ENCODE data around the gene MN1. TPM values are rescaled to one million over a fixed set of nuclear protein-coding genes. Genes with fewer than 3 reads are reported as not detected.
"Not testable (repeated sequence)": the region's sequence is repeated elsewhere in the genome, so short reads cannot be mapped to it uniquely, and the experiment has no call there.

The MN1 gene
- total RNA-seq, 1 experiment from 2014 or later = not detected

DNA sequence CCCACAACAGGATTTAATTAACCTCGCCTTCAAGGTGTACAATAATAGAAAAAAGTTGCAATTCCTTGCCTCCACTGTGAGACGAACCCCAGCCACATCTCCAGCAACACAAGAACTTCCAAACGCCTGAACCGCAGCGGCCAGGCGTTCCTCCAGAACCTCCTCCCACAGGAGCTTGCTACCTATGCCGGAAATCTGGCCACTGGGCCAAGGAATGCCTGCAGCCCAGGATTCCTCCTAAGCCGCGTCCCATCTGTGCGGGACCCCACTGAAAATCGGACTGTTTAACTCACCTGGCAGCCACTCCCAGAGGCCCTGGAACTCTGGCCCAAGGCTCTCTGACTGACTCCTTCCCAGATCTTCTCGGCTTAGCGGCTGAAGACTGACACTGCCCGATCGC lies 57.5 kb downstream of the MN1 start:
- H3K9me3 ChIP-seq (ENCODE audit: low read length); H3K79me2 ChIP-seq (ENCODE audit: low read length); H3K4me3 ChIP-seq (ENCODE audit: low read length); H3K9me2 ChIP-seq (replicated peaks; ENCODE audit: insufficient read depth, low read length); DNase-seq; H3K9ac ChIP-seq (ENCODE audit: low read length); H4K20me1 ChIP-seq (ENCODE audit: insufficient read depth, low read depth, low read length); H2AFZ ChIP-seq (ENCODE audit: low read length); H3K27me3 ChIP-seq (ENCODE audit: low read length); H3K36me3 ChIP-seq (ENCODE audit: insufficient read depth, low read length); H3K4me1 ChIP-seq (ENCODE audit: low read length); H3K27ac ChIP-seq (ENCODE audit: low read length); H3K4me2 ChIP-seq (ENCODE audit: low read depth, low read length, poor library complexity, severe bottlenecking): not testable (repeated sequence)

DNA sequence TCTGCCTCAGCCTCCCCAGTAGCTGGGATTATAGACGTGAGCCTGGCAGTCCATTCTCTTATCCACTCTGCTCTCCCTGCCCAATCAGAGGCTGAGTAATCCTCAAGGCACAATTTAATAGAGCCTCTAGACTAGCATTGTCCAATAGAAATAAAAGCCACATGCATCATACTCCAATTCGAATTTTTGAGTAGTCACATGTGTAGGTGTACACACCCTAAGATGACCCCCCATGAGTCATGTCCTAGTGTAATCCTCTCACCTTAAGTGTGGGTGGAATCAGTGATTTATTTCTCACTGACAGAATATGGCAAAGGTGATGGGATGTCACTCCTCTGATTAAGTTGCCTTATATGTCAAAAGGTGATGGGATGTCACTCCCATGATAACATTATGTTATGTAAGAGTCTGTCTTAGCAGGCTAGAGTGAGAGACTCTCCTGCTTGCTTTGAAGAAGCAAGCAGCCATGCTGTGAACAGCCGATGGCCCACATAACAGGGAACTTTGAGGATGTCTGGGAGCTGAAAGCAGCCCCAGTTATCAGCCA lies 61.3 kb downstream of the MN1 start:
- Histone ChIP-seq H3K27ac (ENCODE audit: low read length) (no peak overlapping the region), H3K9me3 (ENCODE audit: low read length) (peaks cover 8% of the 10 kb centered on the region), H3K27me3 (ENCODE audit: low read length) (no peaks in the 10 kb centered on the region; the same call in 1 of the 2 replicates), H3K36me3 (ENCODE audit: insufficient read depth, low read length) (no peaks in the 10 kb centered on the region), H3K9ac (ENCODE audit: low read length) (no peak overlapping the region), H3K4me3 (ENCODE audit: low read length) (no peak overlapping the region), H3K4me1 (ENCODE audit: low read length) (no peaks in the 10 kb centered on the region), H3K79me2 (ENCODE audit: low read length) (no peaks in the 10 kb centered on the region), H3K9me2 (replicated peaks; ENCODE audit: insufficient read depth, low read length) (no peaks in the 10 kb centered on the region), H3K4me2 (ENCODE audit: low read depth, low read length, poor library complexity, severe bottlenecking) (no peak overlapping the region), H2AFZ (ENCODE audit: low read length) (no peak overlapping the region), H4K20me1 (ENCODE audit: insufficient read depth, low read depth, low read length) (no peaks in the 10 kb centered on the region)
- DNase-seq = no peak

DNA sequence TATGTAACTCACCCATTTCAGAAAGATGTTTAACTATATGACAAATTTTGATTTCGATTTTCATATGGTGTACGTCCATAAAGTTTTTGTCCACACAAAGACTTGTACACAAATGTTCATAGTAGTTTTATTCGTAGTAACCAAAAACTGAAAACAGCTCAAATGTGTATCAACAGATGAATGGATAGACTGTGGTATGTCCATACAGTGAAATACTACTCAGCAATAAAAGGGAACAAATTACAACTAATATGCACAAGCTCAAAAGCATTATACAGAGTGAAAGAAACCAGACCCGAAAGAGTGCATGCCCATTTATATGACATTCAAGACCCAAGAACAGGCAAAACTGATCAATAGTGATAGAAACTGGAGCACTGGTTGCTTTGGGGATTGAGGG lies 64.0 kb downstream of the MN1 start:
- no peaks in the 10 kb centered on the region for H3K4me1 ChIP-seq (ENCODE audit: low read length)
- H3K9ac ChIP-seq (ENCODE audit: low read length) = no peak overlapping the region
- H3K4me3 ChIP-seq (ENCODE audit: low read length) = no peak overlapping the region
- H3K4me2 ChIP-seq (ENCODE audit: low read depth, low read length, poor library complexity, severe bottlenecking) = no peak overlapping the region
- no peaks in the 10 kb centered on the region for H3K79me2 ChIP-seq (ENCODE audit: low read length)
- H3K9me2 ChIP-seq (replicated peaks; ENCODE audit: insufficient read depth, low read length) = no peaks in the 10 kb centered on the region
- peaks cover 8% of the 10 kb centered on the region for H3K9me3 ChIP-seq (ENCODE audit: low read length)
- H3K36me3 ChIP-seq (ENCODE audit: insufficient read depth, low read length) = no peaks in the 10 kb centered on the region
- H2AFZ ChIP-seq (ENCODE audit: low read length) = no peak overlapping the region
- H3K27me3 ChIP-seq (ENCODE audit: low read length) = no peaks in the 10 kb centered on the region; the same call in 1 of the 2 replicates
- no peaks in the 10 kb centered on the region for H4K20me1 ChIP-seq (ENCODE audit: insufficient read depth, low read depth, low read length)
- H3K27ac ChIP-seq (ENCODE audit: low read length) = no peak overlapping the region
- no peak for DNase-seq

DNA sequence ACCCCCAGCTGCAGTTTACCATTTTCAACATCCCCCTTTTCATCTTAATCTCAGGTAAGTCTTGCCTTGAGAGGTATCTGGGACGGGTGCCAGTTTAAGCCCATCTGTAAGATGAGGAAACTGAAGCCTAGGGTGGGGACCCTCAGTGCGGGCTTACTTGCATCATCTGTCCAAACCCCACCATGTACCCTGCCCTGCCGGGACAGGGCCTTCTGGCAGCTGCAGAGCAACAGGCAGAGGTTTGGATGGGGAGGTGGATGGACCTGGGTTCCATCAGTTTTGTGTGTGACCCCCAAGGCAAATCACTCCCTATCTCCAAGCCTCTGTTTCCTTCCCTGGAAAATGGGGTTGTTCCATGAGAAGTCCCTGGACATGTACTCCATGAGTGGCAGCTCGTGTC lies 67.5 kb downstream of the MN1 start:
- H3K4me1 ChIP-seq (ENCODE audit: low read length) = no peaks in the 10 kb centered on the region
- no peak overlapping the region for H3K9ac ChIP-seq (ENCODE audit: low read length)
- H3K27ac ChIP-seq (ENCODE audit: low read length) = no peak overlapping the region
- H4K20me1 ChIP-seq (ENCODE audit: insufficient read depth, low read depth, low read length) = no peaks in the 10 kb centered on the region
- H2AFZ ChIP-seq (ENCODE audit: low read length) = no peak overlapping the region
- no peaks in the 10 kb centered on the region; the same call in 1 of the 2 replicates for H3K27me3 ChIP-seq (ENCODE audit: low read length)
- no peak for DNase-seq
- H3K4me2 ChIP-seq (ENCODE audit: low read depth, low read length, poor library complexity, severe bottlenecking) = no peak overlapping the region
- no peak overlapping the region for H3K4me3 ChIP-seq (ENCODE audit: low read length)
- H3K9me3 ChIP-seq (ENCODE audit: low read length) = peaks cover 8% of the 10 kb centered on the region
- no peaks in the 10 kb centered on the region for H3K79me2 ChIP-seq (ENCODE audit: low read length)
- H3K9me2 ChIP-seq (replicated peaks; ENCODE audit: insufficient read depth, low read length) = no peaks in the 10 kb centered on the region
- no peaks in the 10 kb centered on the region for H3K36me3 ChIP-seq (ENCODE audit: insufficient read depth, low read length)

DNA sequence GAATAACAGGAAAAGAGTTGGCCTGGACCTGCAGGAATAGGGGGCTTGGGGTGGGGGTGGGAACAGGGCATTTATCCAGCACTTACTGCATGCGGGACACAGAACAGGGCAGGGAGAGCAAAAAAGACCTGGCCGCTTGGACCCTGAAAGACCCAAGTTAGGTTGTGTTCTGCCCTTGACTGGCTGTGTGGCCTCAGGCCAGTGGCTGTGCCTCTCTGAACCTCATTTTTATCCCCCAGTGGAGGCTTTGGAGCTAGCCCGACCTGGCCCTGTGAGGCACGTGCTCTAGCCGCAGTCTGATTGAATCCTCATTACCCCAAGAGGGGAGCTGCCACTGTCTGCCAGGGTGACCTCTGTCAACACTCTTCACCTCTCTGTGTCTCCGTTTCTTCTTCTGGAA lies 68.7 kb downstream of the MN1 start:
- H3K9me2 ChIP-seq (replicated peaks; ENCODE audit: insufficient read depth, low read length) = no peaks in the 10 kb centered on the region
- H3K79me2 ChIP-seq (ENCODE audit: low read length) = no peaks in the 10 kb centered on the region
- H3K4me2 ChIP-seq (ENCODE audit: low read depth, low read length, poor library complexity, severe bottlenecking) = no peak overlapping the region
- H3K27me3 ChIP-seq (ENCODE audit: low read length) = no peaks in the 10 kb centered on the region; the same call in 1 of the 2 replicates
- no peak overlapping the region for H3K27ac ChIP-seq (ENCODE audit: low read length)
- no peak overlapping the region for H3K9ac ChIP-seq (ENCODE audit: low read length)
- H3K4me1 ChIP-seq (ENCODE audit: low read length) = no peaks in the 10 kb centered on the region
- H3K36me3 ChIP-seq (ENCODE audit: insufficient read depth, low read length) = no peaks in the 10 kb centered on the region
- H3K4me3 ChIP-seq (ENCODE audit: low read length) = no peak overlapping the region
- peaks cover 7% of the 10 kb centered on the region for H3K9me3 ChIP-seq (ENCODE audit: low read length)
- H4K20me1 ChIP-seq (ENCODE audit: insufficient read depth, low read depth, low read length) = no peaks in the 10 kb centered on the region
- no peak for DNase-seq
- no peak overlapping the region for H2AFZ ChIP-seq (ENCODE audit: low read length)

DNA sequence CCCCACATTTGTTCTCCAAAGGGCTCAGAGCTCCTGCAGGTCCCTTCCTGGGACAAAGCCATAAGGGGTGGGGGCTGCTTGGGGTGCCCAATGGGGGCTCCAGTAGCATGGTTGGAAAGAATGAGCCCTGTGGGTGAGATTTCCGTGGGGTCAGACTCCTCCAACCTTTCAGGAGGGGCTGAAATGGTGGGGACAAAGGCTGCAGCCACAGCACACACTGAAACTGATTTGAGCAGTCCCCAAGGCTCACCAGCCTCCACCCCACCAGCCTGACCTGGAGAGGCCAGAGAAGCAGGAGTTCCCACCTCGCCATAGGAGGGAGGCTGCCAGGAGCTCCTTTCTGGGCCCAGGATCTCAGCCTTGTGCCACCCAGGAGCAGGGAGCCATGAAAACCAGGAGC lies 69.2 kb downstream of the MN1 start:
- no peaks in the 10 kb centered on the region for H3K9me2 ChIP-seq (replicated peaks; ENCODE audit: insufficient read depth, low read length)
- no peaks in the 10 kb centered on the region for H3K27me3 ChIP-seq (ENCODE audit: low read length)
- no peak overlapping the region for H2AFZ ChIP-seq (ENCODE audit: low read length)
- no peaks in the 10 kb centered on the region for H3K79me2 ChIP-seq (ENCODE audit: low read length)
- H3K36me3 ChIP-seq (ENCODE audit: insufficient read depth, low read length) = no peaks in the 10 kb centered on the region
- H3K4me2 ChIP-seq (ENCODE audit: low read depth, low read length, poor library complexity, severe bottlenecking) = no peak overlapping the region
- peaks cover 3% of the 10 kb centered on the region; the same call in 1 of the 2 replicates for H3K9me3 ChIP-seq (ENCODE audit: low read length)
- no peaks in the 10 kb centered on the region for H3K4me1 ChIP-seq (ENCODE audit: low read length)
- H3K27ac ChIP-seq (ENCODE audit: low read length) = no peak overlapping the region
- no peak overlapping the region for H3K9ac ChIP-seq (ENCODE audit: low read length)
- no peak overlapping the region for H3K4me3 ChIP-seq (ENCODE audit: low read length)
- DNase-seq = no peak
- no peaks in the 10 kb centered on the region for H4K20me1 ChIP-seq (ENCODE audit: insufficient read depth, low read depth, low read length)

DNA sequence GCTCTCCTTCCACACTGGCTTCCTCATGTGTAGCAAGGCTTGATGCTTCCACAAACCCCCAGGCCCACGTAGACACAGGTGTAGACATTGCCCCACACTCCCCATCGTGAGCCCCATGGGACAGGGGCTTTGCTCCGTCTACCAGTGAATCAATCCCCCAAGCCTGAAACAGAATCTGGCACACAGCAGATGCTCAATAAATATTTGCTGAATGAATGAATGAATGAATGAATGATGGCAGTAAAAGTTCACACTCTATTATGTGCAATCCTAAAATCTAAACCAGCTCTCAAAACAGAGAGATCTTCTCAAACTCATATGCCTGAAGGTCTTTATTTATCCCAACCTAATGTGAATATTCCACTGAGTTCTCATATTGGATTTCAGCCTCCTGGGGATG lies 69.9 kb downstream of the MN1 start:
- no peaks in the 10 kb centered on the region for H3K36me3 ChIP-seq (ENCODE audit: insufficient read depth, low read length)
- no peak overlapping the region for H3K4me2 ChIP-seq (ENCODE audit: low read depth, low read length, poor library complexity, severe bottlenecking)
- no peaks in the 10 kb centered on the region for H3K9me2 ChIP-seq (replicated peaks; ENCODE audit: insufficient read depth, low read length)
- H3K4me3 ChIP-seq (ENCODE audit: low read length) = no peak overlapping the region
- DNase-seq = no peak
- no peak overlapping the region for H3K9ac ChIP-seq (ENCODE audit: low read length)
- no peak overlapping the region for H2AFZ ChIP-seq (ENCODE audit: low read length)
- H3K4me1 ChIP-seq (ENCODE audit: low read length) = no peaks in the 10 kb centered on the region
- H4K20me1 ChIP-seq (ENCODE audit: insufficient read depth, low read depth, low read length) = no peaks in the 10 kb centered on the region
- H3K27me3 ChIP-seq (ENCODE audit: low read length) = no peaks in the 10 kb centered on the region
- H3K9me3 ChIP-seq (ENCODE audit: low read length) = no peaks in the 10 kb centered on the region
- H3K79me2 ChIP-seq (ENCODE audit: low read length) = no peaks in the 10 kb centered on the region
- H3K27ac ChIP-seq (ENCODE audit: low read length) = no peak overlapping the region

DNA sequence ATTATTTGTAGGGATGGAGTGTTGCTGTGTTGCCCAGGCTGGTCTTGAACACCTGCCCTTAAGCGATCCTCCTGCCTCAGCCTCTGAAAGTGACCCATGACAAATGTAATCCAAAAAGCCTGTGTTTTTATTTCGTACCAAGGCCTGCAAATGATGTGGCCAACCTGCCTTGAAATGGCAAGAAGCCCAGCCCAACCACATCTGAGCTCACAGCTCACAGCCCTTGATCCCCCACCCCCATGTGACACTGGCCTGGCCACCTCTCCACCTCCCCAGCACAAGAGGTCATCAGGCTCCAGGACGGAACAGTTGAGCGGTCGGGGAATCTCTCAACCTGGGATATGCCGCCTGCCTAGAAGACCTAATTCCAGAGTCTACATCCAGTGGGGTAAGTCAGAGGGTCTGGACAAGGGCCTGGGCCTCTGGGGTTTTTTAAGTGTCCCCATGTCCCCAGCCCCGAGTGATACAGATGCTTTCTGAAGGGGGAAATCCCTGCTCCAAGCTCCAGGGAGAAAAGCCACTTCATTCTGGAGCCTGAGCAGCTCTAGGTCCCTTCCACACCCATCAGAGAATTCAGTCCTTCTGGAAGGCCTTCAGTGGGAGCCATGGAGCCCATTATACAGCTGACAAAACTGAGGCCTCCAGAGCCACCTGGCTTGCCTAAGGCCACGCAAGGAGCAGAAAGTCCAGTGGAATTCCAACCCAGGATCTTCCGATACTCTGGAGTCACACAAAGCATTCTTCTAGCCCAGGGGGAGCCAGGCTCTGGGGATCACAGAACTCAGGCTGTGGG lies 70.7 kb downstream of the MN1 start:
- Histone ChIP-seq H3K27me3 (ENCODE audit: low read length) (no peaks in the 10 kb centered on the region), H3K4me3 (ENCODE audit: low read length) (no peak overlapping the region), H3K9ac (ENCODE audit: low read length) (no peak overlapping the region), H3K4me1 (ENCODE audit: low read length) (no peaks in the 10 kb centered on the region), H3K9me2 (replicated peaks; ENCODE audit: insufficient read depth, low read length) (no peaks in the 10 kb centered on the region), H3K27ac (ENCODE audit: low read length) (no peak overlapping the region), H3K9me3 (ENCODE audit: low read length) (no peaks in the 10 kb centered on the region), H3K79me2 (ENCODE audit: low read length) (no peaks in the 10 kb centered on the region), H3K4me2 (ENCODE audit: low read depth, low read length, poor library complexity, severe bottlenecking) (no peak overlapping the region), H2AFZ (ENCODE audit: low read length) (no peak overlapping the region), H4K20me1 (ENCODE audit: insufficient read depth, low read depth, low read length) (no peaks in the 10 kb centered on the region), H3K36me3 (ENCODE audit: insufficient read depth, low read length) (no peaks in the 10 kb centered on the region)
- no peak for DNase-seq
